HepG2 (cell line): ENCODE measurements around the gene NPAS2. TPM values are rescaled to one million over a fixed set of nuclear protein-coding genes. Genes with fewer than 3 reads are reported as not detected.

Experiments used
- ARNT2 ChIP-seq: sonication (generic); formaldehyde crosslinking; IDR thresholded peaks from 2 replicates; pipeline ENCODE4 v1.8.0; 2022; ENCODE audit warnings: mild to moderate bottlenecking, low read depth, missing genetic modification reagents, moderate library complexity
- CCAR2 ChIP-seq: fragments of 200-400 bp; formaldehyde crosslinking; optimal IDR thresholded peaks from 2 replicates; pipeline ENCODE3; 2018; ENCODE audit warnings: low read depth, mild to moderate bottlenecking, low read length, moderate library complexity
- CENPT ChIP-seq: sonication (generic); formaldehyde crosslinking; IDR thresholded peaks from 2 replicates; pipeline ENCODE4 v1.8.0; 2022; ENCODE audit warnings: low read depth, mild to moderate bottlenecking, moderate library complexity, missing genetic modification reagents
- JDP2 ChIP-seq: sonication (generic); formaldehyde crosslinking; IDR thresholded peaks from 2 replicates; pipeline ENCODE4 v1.8.1; 2022; ENCODE audit warnings: missing genetic modification reagents, borderline replicate concordance
- LCORL ChIP-seq, 2 experiments: fragments of 450-650 bp in 1 of 2; sonication (generic) in 1 of 2; formaldehyde crosslinking in 1 of 2; IDR thresholded peaks; 2 replicates each; pipeline versions ENCODE4 v1.5.0 to v1.6.1; 2017 to 2020; ENCODE audit warnings: antibody characterized with exemption in 1 of 2, missing genetic modification reagents in 1 of 2
- ZFAT ChIP-seq: sonication (generic); formaldehyde crosslinking; conservative IDR thresholded peaks from 2 replicates; pipeline ENCODE4 v1.8.1; 2023; ENCODE audit warnings: missing genetic modification reagents, inconsistent platforms
- ZFP62 ChIP-seq: sonication (generic); formaldehyde crosslinking; IDR thresholded peaks from 2 replicates; pipeline ENCODE4 v1.4.0; 2020; ENCODE audit warnings: missing genetic modification reagents
- ZNF207 ChIP-seq: fragments of 450-650 bp; IDR thresholded peaks from 2 replicates; pipeline ENCODE4 v1.6.1; 2016; ENCODE audit warnings: antibody characterized with exemption, borderline replicate concordance
- ZNF24 ChIP-seq: fragments of 450-650 bp; IDR thresholded peaks from 2 replicates; pipeline ENCODE4 v1.6.1; 2017; ENCODE audit warnings: antibody characterized with exemption, mild to moderate bottlenecking
- ZNF3 ChIP-seq: IDR thresholded peaks from 2 replicates; pipeline ENCODE4 v1.7.0; 2017; ENCODE audit warnings: inconsistent platforms
- ZNF567 ChIP-seq: sonication (generic); formaldehyde crosslinking; IDR thresholded peaks from 2 replicates; pipeline ENCODE4 v1.8.1; 2023; ENCODE audit warnings: mild to moderate bottlenecking, missing genetic modification reagents, borderline replicate concordance
- ZNF615 ChIP-seq: sonication (generic); formaldehyde crosslinking; IDR thresholded peaks from 2 replicates; pipeline ENCODE4 v1.5.0; 2020; ENCODE audit warnings: mild to moderate bottlenecking, missing genetic modification reagents, borderline replicate concordance
- polyA plus RNA-seq, 8 experiments: library from polyadenylated mRNA; depleted of rRNA in 3 of 8; stranded (reverse) in 7 of 8; unstranded in 1 of 8; fragments of >200 nt; fragmentation: Illumina TruSeq in 4 of 8; extraction: Trizol in 4 of 8; gene quantifications; 2 replicates each; pipeline versions ENCODE4 v1.2.1 to v1.2.3, GENCODE V29; 2011 to 2016; ENCODE audit warnings: low read depth in 4 of 8, missing spikeins in 1 of 8, mixed read lengths in 1 of 8; ENCODE audit not compliant: insufficient read depth in 1 of 8
- total RNA-seq, 5 experiments: library from RNA; depleted of rRNA; stranded (reverse); fragments of >200 nt; fragmentation: Illumina TruSeq; extraction: Trizol; gene quantifications; 2 replicates each; pipeline ENCODE4 v1.2.3, GENCODE V29; 2016; ENCODE audit warnings: low read depth in 1 of 5
- TF ChIP-seq, protein P1 (sequence below): sonication (generic); formaldehyde crosslinking; IDR thresholded peaks from 2 replicates; pipeline ENCODE4 v1.8.1; 2023; ENCODE audit warnings: mild to moderate bottlenecking, missing genetic modification reagents
- TF ChIP-seq, protein P2 (sequence below): sonication (generic); formaldehyde crosslinking; IDR thresholded peaks from 2 replicates; pipeline ENCODE4 v1.8.0; 2022; ENCODE audit warnings: mild to moderate bottlenecking, missing genetic modification reagents, borderline replicate concordance
- TF ChIP-seq, protein P3 (sequence below): sonication (generic); formaldehyde crosslinking; conservative IDR thresholded peaks from 2 replicates; pipeline ENCODE4 v1.8.0; 2022; ENCODE audit warnings: mild to moderate bottlenecking, moderate library complexity, missing genetic modification reagents
- TF ChIP-seq, protein P4 (sequence below): sonication (generic); formaldehyde crosslinking; conservative IDR thresholded peaks from 2 replicates; pipeline ENCODE4 v1.8.1; 2023; ENCODE audit warnings: missing genetic modification reagents
- TF ChIP-seq, protein P5 (sequence below): sonication (generic); formaldehyde crosslinking; IDR thresholded peaks from 2 replicates; pipeline ENCODE4 v1.5.0; 2020; ENCODE audit warnings: mild to moderate bottlenecking, missing genetic modification reagents, borderline replicate concordance

The NPAS2 gene
- total and polyA plus RNA-seq, 2 of the 13 experiments (the other 11 are each of a cell fraction or from before 2014, with no cell fraction given), result 14.8 to 37.5 TPM

DNA sequence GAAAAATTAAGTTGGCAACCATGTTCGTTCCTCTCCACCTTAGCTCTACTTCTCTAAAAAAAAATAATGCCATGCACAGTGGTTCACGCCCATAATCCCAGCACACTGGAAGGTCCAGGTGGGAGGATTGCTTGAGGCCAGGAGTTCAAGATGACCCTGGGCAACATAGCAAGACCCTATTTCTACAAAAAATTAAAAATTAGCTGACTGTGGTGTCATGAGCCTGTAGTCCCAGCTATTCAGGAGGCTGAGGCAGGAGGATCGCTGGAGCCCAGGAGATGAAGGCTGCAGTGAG lies 40.1 kb upstream of the NPAS2 start (continued):
- peak; percentile 73 for TF ChIP-seq ZNF24
- no peak for TF ChIP-seq CENPT
- TF ChIP-seq ZNF3 (CRISPR knock-in tag), result no peak; the same call in 1 of the 2 replicates
- no peak for TF ChIP-seq JDP2
- TF ChIP-seq ZNF207, result no peak
- no peak for TF ChIP-seq CCAR2
- TF ChIP-seq, protein P1, sequence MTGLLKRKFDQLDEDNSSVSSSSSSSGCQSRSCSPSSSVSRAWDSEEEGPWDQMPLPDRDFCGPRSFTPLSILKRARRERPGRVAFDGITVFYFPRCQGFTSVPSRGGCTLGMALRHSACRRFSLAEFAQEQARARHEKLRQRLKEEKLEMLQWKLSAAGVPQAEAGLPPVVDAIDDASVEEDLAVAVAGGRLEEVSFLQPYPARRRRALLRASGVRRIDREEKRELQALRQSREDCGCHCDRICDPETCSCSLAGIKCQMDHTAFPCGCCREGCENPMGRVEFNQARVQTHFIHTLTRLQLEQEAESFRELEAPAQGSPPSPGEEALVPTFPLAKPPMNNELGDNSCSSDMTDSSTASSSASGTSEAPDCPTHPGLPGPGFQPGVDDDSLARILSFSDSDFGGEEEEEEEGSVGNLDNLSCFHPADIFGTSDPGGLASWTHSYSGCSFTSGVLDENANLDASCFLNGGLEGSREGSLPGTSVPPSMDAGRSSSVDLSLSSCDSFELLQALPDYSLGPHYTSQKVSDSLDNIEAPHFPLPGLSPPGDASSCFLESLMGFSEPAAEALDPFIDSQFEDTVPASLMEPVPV (CRISPR knock-in tag), result no peak
- TF ChIP-seq ZNF615 (CRISPR knock-in tag), result no peak
- TF ChIP-seq, protein P2, sequence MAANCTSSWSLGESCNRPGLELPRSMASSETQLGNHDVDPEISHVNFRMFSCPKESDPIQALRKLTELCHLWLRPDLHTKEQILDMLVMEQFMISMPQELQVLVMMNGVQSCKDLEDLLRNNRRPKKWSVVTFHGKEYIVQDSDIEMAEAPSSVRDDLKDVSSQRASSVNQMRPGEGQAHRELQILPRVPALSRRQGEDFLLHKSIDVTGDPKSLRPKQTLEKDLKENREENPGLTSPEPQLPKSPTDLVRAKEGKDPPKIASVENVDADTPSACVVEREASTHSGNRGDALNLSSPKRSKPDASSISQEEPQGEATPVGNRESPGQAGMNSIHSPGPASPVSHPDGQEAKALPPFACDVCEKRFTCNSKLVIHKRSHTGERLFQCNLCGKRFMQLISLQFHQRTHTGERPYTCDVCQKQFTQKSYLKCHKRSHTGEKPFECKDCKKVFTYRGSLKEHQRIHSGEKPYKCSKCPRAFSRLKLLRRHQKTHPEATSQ (CRISPR knock-in tag), result no peak
- no peak for TF ChIP-seq LCORL (IDR thresholded peaks at IDR 0.05)
- TF ChIP-seq LCORL (CRISPR knock-in tag; IDR thresholded peaks at IDR 0.05), result no peak
- TF ChIP-seq, protein P3, sequence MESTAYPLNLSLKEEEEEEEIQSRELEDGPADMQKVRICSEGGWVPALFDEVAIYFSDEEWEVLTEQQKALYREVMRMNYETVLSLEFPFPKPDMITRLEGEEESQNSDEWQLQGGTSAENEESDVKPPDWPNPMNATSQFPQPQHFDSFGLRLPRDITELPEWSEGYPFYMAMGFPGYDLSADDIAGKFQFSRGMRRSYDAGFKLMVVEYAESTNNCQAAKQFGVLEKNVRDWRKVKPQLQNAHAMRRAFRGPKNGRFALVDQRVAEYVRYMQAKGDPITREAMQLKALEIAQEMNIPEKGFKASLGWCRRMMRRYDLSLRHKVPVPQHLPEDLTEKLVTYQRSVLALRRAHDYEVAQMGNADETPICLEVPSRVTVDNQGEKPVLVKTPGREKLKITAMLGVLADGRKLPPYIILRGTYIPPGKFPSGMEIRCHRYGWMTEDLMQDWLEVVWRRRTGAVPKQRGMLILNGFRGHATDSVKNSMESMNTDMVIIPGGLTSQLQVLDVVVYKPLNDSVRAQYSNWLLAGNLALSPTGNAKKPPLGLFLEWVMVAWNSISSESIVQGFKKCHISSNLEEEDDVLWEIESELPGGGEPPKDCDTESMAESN (CRISPR knock-in tag), result no peak
- TF ChIP-seq, protein P4, sequence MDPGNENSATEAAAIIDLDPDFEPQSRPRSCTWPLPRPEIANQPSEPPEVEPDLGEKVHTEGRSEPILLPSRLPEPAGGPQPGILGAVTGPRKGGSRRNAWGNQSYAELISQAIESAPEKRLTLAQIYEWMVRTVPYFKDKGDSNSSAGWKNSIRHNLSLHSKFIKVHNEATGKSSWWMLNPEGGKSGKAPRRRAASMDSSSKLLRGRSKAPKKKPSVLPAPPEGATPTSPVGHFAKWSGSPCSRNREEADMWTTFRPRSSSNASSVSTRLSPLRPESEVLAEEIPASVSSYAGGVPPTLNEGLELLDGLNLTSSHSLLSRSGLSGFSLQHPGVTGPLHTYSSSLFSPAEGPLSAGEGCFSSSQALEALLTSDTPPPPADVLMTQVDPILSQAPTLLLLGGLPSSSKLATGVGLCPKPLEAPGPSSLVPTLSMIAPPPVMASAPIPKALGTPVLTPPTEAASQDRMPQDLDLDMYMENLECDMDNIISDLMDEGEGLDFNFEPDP (CRISPR knock-in tag), result no peak
- TF ChIP-seq ZFP62 (CRISPR knock-in tag), result no peak
- 0 out of 2 replicates have a peak, but pooled peaks have one; percentile 13 for TF ChIP-seq ARNT2
- TF ChIP-seq, protein P5, sequence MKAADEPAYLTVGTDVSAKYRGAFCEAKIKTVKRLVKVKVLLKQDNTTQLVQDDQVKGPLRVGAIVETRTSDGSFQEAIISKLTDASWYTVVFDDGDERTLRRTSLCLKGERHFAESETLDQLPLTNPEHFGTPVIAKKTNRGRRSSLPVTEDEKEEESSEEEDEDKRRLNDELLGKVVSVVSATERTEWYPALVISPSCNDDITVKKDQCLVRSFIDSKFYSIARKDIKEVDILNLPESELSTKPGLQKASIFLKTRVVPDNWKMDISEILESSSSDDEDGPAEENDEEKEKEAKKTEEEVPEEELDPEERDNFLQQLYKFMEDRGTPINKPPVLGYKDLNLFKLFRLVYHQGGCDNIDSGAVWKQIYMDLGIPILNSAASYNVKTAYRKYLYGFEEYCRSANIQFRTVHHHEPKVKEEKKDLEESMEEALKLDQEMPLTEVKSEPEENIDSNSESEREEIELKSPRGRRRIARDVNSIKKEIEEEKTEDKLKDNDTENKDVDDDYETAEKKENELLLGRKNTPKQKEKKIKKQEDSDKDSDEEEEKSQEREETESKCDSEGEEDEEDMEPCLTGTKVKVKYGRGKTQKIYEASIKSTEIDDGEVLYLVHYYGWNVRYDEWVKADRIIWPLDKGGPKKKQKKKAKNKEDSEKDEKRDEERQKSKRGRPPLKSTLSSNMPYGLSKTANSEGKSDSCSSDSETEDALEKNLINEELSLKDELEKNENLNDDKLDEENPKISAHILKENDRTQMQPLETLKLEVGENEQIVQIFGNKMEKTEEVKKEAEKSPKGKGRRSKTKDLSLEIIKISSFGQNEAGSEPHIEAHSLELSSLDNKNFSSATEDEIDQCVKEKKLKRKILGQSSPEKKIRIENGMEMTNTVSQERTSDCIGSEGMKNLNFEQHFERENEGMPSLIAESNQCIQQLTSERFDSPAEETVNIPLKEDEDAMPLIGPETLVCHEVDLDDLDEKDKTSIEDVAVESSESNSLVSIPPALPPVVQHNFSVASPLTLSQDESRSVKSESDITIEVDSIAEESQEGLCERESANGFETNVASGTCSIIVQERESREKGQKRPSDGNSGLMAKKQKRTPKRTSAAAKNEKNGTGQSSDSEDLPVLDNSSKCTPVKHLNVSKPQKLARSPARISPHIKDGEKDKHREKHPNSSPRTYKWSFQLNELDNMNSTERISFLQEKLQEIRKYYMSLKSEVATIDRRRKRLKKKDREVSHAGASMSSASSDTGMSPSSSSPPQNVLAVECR, result no peak
- no peak for TF ChIP-seq ZNF567 (CRISPR knock-in tag)
- no peak for TF ChIP-seq ZFAT
